ENCODE measurements around the gene IL12RB2. TPM values are rescaled to one million over a fixed set of nuclear protein-coding genes. Genes with fewer than 3 reads are reported as not detected.

Gene IL12RB2
- total and polyA plus RNA-seq, 2 donors (not counting 3 experiments of a cell fraction or from before 2014, with no cell fraction given), result 0.42 TPM; not detected in 1

- no peak overlapping the region for H3K27ac ChIP-seq (ENCODE audit: insufficient read depth, low read depth, low read length)
- H3K27me3 ChIP-seq (ENCODE audit: control insufficient read depth in 2 of 2, insufficient read depth in 2 of 2, low read length in 2 of 2), result no peaks in the 10 kb centered on the region
- TF ChIP-seq JUN (IDR thresholded peaks at IDR 0.05; ENCODE audit: borderline replicate concordance, insufficient read depth, insufficient read length, low read depth) (no peak), POLR2A (IDR thresholded peaks at IDR 0.05; ENCODE audit: low read depth, low read length) (no peak), GATA2 (IDR thresholded peaks at IDR 0.05; ENCODE audit: insufficient read depth, insufficient read length, low read depth, low read length) (no peak), POLR2AphosphoS5 (IDR thresholded peaks at IDR 0.05; ENCODE audit: insufficient read depth, low read depth, low read length) (no peak), MYC (IDR thresholded peaks at IDR 0.05; ENCODE audit: low read depth, low read length) (no peak), CTCF (IDR thresholded peaks at IDR 0.05; ENCODE audit: extremely low read depth in 1 of 2, insufficient read depth in 1 of 2, low read depth in 1 of 2, low read length in 2 of 2) (no peak), MAX (IDR thresholded peaks at IDR 0.05; ENCODE audit: insufficient read depth, insufficient read length) (no peak), FOS (IDR thresholded peaks at IDR 0.05; ENCODE audit: borderline replicate concordance, insufficient read depth, low read length) (no peak), EZH2 (IDR thresholded peaks at IDR 0.05; ENCODE audit: borderline replicate concordance, low read depth, low read length, severe bottlenecking) (no peak)
- FAIRE-seq (no peak), DNase-seq (ENCODE audit: low read depth, low spot score) (no peak)
- H3K79me2 ChIP-seq (ENCODE audit: control insufficient read depth, insufficient read depth, low read length), result no peaks in the 10 kb centered on the region
- intact Hi-C loops (cut with micrococcal nuclease) (no loop called here), dilution Hi-C loops (cut with MboI; ENCODE audit: extremely low pct_ligation_motif_present, low sequenced_read_pairs) (no loop called here)
- H3K9me1 ChIP-seq (replicated peaks; ENCODE audit: control insufficient read depth, extremely low read depth, insufficient read depth, low read length), result no peaks in the 10 kb centered on the region
- no peaks in the 10 kb centered on the region for H4K20me1 ChIP-seq (replicated peaks; ENCODE audit: control insufficient read depth, extremely low read depth, insufficient read depth, low read length)
- H3K36me3 ChIP-seq (ENCODE audit: control insufficient read depth in 2 of 2, extremely low read depth in 1 of 2, insufficient read depth in 2 of 2, low read length in 2 of 2), result no peaks in the 10 kb centered on the region
- no peak overlapping the region for H3K9ac ChIP-seq (replicated peaks; ENCODE audit: extremely low read depth, insufficient read depth, low read length)
- no TSS peak for BruUV-seq (replicated peaks)
- no peaks in the 10 kb centered on the region for H3K9me3 ChIP-seq (replicated peaks; ENCODE audit: control insufficient read depth, insufficient read depth, low read length)
- H3K4me1 ChIP-seq (ENCODE audit: control insufficient read depth, extremely low read depth, insufficient read depth, low read length), result no peaks in the 10 kb centered on the region
- H3K4me3 ChIP-seq (replicated peaks in 1 of 3; ENCODE audit: insufficient read depth in 1 of 3, low read depth in 1 of 3, low read length in 3 of 3), result no peak overlapping the region
- ChIA-PET POLR2A (no interaction called here), CTCF (no interaction called here)
- no peak overlapping the region for H2AFZ ChIP-seq (ENCODE audit: low read depth, low read length)
- no peak overlapping the region for H3K4me2 ChIP-seq (ENCODE audit: insufficient read depth, low read length)
These were observed 69.6 kb downstream of the IL12RB2 start for GRCh38 chr1:67377253-67377652.

All from endothelial cell of umbilical vein (primary cell).